Activated CD8-positive, alpha-beta T cell treated with anti-CD3 and anti-CD28 coated beads for 36 hours (primary cell): ENCODE measurements around the gene USP36. TPM values are rescaled to one million over a fixed set of nuclear protein-coding genes. Genes with fewer than 3 reads are reported as not detected.

Experiments used
- ATAC-seq: fragments of 200-7000 bp; cut with Tn5 transposase; one replicate; pipeline ENCODE4 v1.10.0; 2021; ENCODE audit warnings: mild to moderate bottlenecking, moderate library complexity
- CTCF ChIA-PET: fragments of 350-600 bp; sonication (Branson Sonifier 250); formaldehyde crosslinking; loops from one replicate; lab custom pipeline; 2021; ENCODE audit warnings: antibody characterized with exemption; lab: Charles Lee
- POLR2A ChIA-PET: fragments of 350-600 bp; sonication (Branson Sonifier 250); formaldehyde crosslinking; loops from one replicate; lab custom pipeline; 2021; ENCODE audit warnings: antibody characterized with exemption; lab: Charles Lee
- DNase-seq: peaks from one replicate; pipeline ENCODE4 v3.0.0-alpha.2; 2020
- H3K27ac Mint-ChIP-seq: one replicate; pipeline ENCODE4 v1.8.0; 2021; ENCODE audit warnings: mild to moderate bottlenecking, mixed read lengths
- H3K27me3 Mint-ChIP-seq: one replicate; pipeline ENCODE4 v1.8.0; 2021; ENCODE audit warnings: mixed read lengths
- H3K36me3 Mint-ChIP-seq: one replicate; pipeline ENCODE4 v1.8.0; 2021; ENCODE audit warnings: low read depth, mixed read lengths
- H3K4me1 Mint-ChIP-seq: one replicate; pipeline ENCODE4 v1.8.0; 2021; ENCODE audit warnings: low read depth, mixed read lengths
- H3K4me3 Mint-ChIP-seq: one replicate; pipeline ENCODE4 v1.8.0; 2021; ENCODE audit warnings: mild to moderate bottlenecking, moderate library complexity, mixed read lengths
- H3K9me3 Mint-ChIP-seq: one replicate; pipeline ENCODE4 v1.8.0; 2021; ENCODE audit warnings: mixed read lengths
- intact Hi-C: fragments of 100-400 bp; cut with micrococcal nuclease; formaldehyde crosslinking; loops from one replicate; pipeline ENCODE4 v1.10.0; 2022
- total RNA-seq, 2 experiments: library from RNA; stranded (reverse); gene quantifications; one replicate each; pipeline ENCODE4 v1.2.3, GENCODE V29; 2021
- TF ChIP-seq, protein P1 (sequence below): fragments of 200-600 bp; IDR thresholded peaks from one replicate; pipeline ENCODE4 v1.8.0; 2022; ENCODE audit warnings: antibody characterized with exemption, mild to moderate bottlenecking

The USP36 gene
- total RNA-seq, 2 experiments from 2014 or later: 86.3 to 93.2 TPM

DNA sequence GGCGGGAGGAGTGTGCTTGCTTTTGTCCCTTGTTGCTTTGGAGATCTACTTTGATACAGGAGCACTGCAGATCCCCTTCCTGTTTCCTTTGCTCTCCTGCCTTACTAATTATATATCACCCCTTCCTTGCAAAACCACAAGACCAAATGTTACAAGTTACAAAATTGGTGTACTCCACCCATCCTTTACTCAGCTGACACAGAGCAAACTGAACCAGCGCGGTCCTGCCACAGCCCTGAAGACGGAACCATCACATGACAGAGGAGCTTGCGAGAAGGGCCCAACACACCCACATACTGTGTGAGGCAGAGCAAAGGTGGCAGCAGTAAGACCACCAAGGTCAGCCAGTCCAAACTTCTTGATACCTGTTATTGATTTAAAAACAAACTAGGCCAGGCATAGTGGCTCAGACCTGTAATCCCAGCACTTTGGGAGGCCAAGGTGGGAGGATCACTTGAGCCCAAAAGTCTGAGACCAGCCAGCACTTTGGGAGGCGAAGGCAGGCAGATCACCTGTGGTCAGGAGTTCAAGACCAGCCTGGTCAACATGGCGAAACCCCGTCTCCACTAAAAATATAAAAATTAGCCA lies 91.8 kb downstream of the USP36 start:
- Mint-ChIP-seq H3K27me3 (no peaks in the 10 kb centered on the region), H3K27ac (peak overlapping the region; percentile 99), H3K4me3 (peak overlapping the region; percentile 72), H3K4me1 (peaks cover 91% of the 10 kb centered on the region), H3K36me3 (peaks cover 16% of the 10 kb centered on the region), H3K9me3 (no peaks in the 10 kb centered on the region)
- ATAC-seq: peak; percentile 81
- CTCF ChIA-PET: interaction anchor here (0.9 to 2.7 kb wide), 11 partner anchors 9 to 60 kb away, joined by 3 to 10 read pairs (median 6); no protein-coding TSS in a partner anchor
- DNase-seq: peak; percentile 88
- POLR2A ChIA-PET: interaction anchor here (0.6 to 4.0 kb wide), 15 partner anchors 11 to 39 kb away, joined by 3 to 22 read pairs (median 5); no protein-coding TSS in a partner anchor
- intact Hi-C loops: loop anchor here (2.0 to 5.0 kb wide), 3 partner anchors 30 to 68 kb away; no protein-coding TSS in a partner anchor
- TF ChIP-seq, protein P1, sequence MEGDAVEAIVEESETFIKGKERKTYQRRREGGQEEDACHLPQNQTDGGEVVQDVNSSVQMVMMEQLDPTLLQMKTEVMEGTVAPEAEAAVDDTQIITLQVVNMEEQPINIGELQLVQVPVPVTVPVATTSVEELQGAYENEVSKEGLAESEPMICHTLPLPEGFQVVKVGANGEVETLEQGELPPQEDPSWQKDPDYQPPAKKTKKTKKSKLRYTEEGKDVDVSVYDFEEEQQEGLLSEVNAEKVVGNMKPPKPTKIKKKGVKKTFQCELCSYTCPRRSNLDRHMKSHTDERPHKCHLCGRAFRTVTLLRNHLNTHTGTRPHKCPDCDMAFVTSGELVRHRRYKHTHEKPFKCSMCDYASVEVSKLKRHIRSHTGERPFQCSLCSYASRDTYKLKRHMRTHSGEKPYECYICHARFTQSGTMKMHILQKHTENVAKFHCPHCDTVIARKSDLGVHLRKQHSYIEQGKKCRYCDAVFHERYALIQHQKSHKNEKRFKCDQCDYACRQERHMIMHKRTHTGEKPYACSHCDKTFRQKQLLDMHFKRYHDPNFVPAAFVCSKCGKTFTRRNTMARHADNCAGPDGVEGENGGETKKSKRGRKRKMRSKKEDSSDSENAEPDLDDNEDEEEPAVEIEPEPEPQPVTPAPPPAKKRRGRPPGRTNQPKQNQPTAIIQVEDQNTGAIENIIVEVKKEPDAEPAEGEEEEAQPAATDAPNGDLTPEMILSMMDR: no peak

- Mint-ChIP-seq H3K4me1 (peaks cover 93% of the 10 kb centered on the region), H3K27ac (peak overlapping the region; percentile 99), H3K9me3 (no peaks in the 10 kb centered on the region), H3K36me3 (peaks cover 19% of the 10 kb centered on the region), H3K4me3 (peak overlapping the region; percentile 72), H3K27me3 (no peaks in the 10 kb centered on the region)
- ATAC-seq (peak; percentile 52), DNase-seq (peak; percentile 73)
- ChIA-PET CTCF (interaction anchor here (0.9 to 3.4 kb wide), 13 partner anchors 9 to 71 kb away, joined by 3 to 31 read pairs (median 6); no protein-coding TSS in a partner anchor), POLR2A (interaction anchor here (0.8 to 4.0 kb wide), 18 partner anchors 11 to 41 kb away, joined by 3 to 22 read pairs (median 5); no protein-coding TSS in a partner anchor)
- TF ChIP-seq, protein P1: no peak
- intact Hi-C loops: loop anchor here (2.0 to 5.0 kb wide), 3 partner anchors 31 to 69 kb away; no protein-coding TSS in a partner anchor
Observed at GRCh38 chr17:78748048-78748729, 92.4 kb downstream of the USP36 start.

- TF ChIP-seq, protein P1: no peak
- peak; percentile 20 for ATAC-seq
- Mint-ChIP-seq H3K36me3 (peaks cover 20% of the 10 kb centered on the region), H3K9me3 (no peaks in the 10 kb centered on the region), H3K27ac (peak overlapping the region; percentile 99), H3K4me1 (peaks cover 91% of the 10 kb centered on the region), H3K4me3 (peak overlapping the region; percentile 72), H3K27me3 (no peaks in the 10 kb centered on the region)
- intact Hi-C loops: loop anchor here (5.0 kb wide), 2 partner anchors 40 to 70 kb away; no protein-coding TSS in a partner anchor
- ChIA-PET CTCF (interaction anchor here (1.1 to 3.4 kb wide), 15 partner anchors 10 to 72 kb away, joined by 3 to 31 read pairs (median 6); no protein-coding TSS in a partner anchor), POLR2A (interaction anchor here (0.8 to 4.0 kb wide), 17 partner anchors 10 to 41 kb away, joined by 3 to 22 read pairs (median 5); partner anchors contain the start of gene CYTH1)
- DNase-seq: no peak
Observed at GRCh38 chr17:78747488-78747887, 93.1 kb downstream of the USP36 start.

GRCh38 chr17:78746949-78747269 lies 93.7 kb downstream of the USP36 start:
- intact Hi-C loops: loop anchor here (5.0 kb wide), 2 partner anchors 40 to 70 kb away; no protein-coding TSS in a partner anchor
- no peak overlapping the region for H3K4me3 Mint-ChIP-seq
- no peaks in the 10 kb centered on the region for H3K27me3 Mint-ChIP-seq
- H3K36me3 Mint-ChIP-seq: peaks cover 17% of the 10 kb centered on the region
- CTCF ChIA-PET: interaction anchor here (0.8 to 3.4 kb wide), 13 partner anchors 11 to 72 kb away, joined by 3 to 31 read pairs (median 5); no protein-coding TSS in a partner anchor
- TF ChIP-seq, protein P1: no peak
- DNase-seq (no peak), ATAC-seq (no peak)
- POLR2A ChIA-PET: interaction anchor here (0.5 to 4.0 kb wide), 7 partner anchors 23 to 237 kb away, joined by 3 to 22 read pairs (median 4); partner anchors contain the start of gene CYTH1
- peak overlapping the region; percentile 99 for H3K27ac Mint-ChIP-seq
- peaks cover 91% of the 10 kb centered on the region for H3K4me1 Mint-ChIP-seq
- H3K9me3 Mint-ChIP-seq: no peaks in the 10 kb centered on the region
